Cardiac fibroblast (primary cell): ENCODE data around the gene FAM81A.

Experiments
- DNase-seq, 2 donors: peaks; one replicate each; pipeline versions ENCODE4 v3.0.0 to v3.0.0-alpha.2; 2010; ENCODE audit warnings: low read depth in 2 of 2
- H3K4me3 ChIP-seq, 2 donors: replicated peaks in 1 of 2; 1 replicate in 1 of 2; 2 replicates in 1 of 2; pipeline ENCODE4 v1.5.1; 2011; ENCODE audit warnings: low read depth in 2 of 2, low read length in 2 of 2, mild to moderate bottlenecking in 2 of 2, moderate library complexity in 1 of 2
- TF ChIP-seq, protein P1 (sequence below): IDR thresholded peaks from one replicate; pipeline ENCODE4 v1.5.1; 2011; ENCODE audit warnings: low read depth, mild to moderate bottlenecking, low read length, inconsistent platforms

The FAM81A gene

DNA sequence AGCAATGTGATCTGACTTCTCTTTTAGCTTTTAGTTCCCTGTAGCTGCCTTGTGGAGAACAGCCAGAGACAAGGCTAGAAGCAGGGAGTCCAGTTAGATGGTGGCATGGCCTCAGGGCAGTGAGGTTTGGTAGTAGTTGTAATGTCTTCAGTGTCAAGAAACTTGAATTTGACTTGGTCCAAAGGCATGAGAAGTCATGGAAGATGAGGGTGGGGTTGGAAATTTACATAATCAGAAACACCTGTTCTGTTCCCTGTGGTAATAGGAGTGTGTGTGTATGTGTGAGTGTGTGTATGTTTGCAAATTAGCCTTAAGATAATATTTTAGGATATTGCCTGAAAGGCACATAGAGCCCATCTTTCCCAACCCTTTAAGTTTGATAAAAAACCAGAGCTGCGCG is 118.4 kb downstream of the FAM81A start:
- no peak overlapping the region for H3K4me3 ChIP-seq

DNA sequence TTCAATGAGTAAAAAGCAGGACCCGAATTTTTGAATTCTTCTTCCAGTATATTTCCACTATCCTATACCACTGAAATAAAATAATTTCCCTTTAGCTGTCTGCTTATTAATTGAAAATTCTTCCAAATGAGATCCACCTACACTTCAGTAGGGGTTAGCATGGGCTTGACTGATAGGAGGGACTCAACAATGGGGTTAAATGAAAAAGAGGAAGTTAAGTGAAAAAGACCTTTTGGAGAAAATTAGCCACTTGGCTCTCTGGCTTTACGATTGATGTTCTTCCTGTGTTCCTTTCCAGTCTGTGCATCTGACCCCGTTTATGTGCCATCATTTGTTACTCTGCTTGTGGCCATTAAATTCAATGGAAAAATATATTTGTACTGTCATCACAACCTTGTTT is 119.6 kb downstream of the FAM81A start:
- TF ChIP-seq, protein P1, sequence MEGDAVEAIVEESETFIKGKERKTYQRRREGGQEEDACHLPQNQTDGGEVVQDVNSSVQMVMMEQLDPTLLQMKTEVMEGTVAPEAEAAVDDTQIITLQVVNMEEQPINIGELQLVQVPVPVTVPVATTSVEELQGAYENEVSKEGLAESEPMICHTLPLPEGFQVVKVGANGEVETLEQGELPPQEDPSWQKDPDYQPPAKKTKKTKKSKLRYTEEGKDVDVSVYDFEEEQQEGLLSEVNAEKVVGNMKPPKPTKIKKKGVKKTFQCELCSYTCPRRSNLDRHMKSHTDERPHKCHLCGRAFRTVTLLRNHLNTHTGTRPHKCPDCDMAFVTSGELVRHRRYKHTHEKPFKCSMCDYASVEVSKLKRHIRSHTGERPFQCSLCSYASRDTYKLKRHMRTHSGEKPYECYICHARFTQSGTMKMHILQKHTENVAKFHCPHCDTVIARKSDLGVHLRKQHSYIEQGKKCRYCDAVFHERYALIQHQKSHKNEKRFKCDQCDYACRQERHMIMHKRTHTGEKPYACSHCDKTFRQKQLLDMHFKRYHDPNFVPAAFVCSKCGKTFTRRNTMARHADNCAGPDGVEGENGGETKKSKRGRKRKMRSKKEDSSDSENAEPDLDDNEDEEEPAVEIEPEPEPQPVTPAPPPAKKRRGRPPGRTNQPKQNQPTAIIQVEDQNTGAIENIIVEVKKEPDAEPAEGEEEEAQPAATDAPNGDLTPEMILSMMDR: no peak
- no peak for DNase-seq
- H3K4me3 ChIP-seq: no peak overlapping the region

More for the DNA sequence above, 118.4 kb downstream of the FAM81A start:
- TF ChIP-seq, protein P1: no peak
- no peak for DNase-seq

DNA sequence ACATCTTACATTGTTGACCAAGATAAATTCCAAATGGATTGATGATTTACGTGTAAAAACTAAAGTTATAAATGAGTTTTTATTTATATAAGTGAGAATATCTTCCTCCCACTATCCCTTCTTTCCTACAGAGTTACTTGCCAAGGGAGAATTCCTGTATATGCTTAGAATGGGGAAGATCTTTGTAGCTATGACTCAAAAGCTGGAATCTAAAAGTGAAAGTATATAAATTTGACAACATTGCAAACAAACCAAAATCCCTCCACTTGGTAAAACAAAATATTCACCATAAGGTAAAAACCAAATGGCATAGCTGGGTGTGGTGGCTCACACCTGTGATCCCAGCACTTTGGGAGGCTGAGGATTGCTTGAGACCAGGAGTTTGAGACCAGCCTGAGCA is 120.9 kb downstream of the FAM81A start:
- H3K4me3 ChIP-seq: no peak overlapping the region
- DNase-seq: peak in 1 of 2 donors; percentile 16
- TF ChIP-seq, protein P1: no peak

DNA sequence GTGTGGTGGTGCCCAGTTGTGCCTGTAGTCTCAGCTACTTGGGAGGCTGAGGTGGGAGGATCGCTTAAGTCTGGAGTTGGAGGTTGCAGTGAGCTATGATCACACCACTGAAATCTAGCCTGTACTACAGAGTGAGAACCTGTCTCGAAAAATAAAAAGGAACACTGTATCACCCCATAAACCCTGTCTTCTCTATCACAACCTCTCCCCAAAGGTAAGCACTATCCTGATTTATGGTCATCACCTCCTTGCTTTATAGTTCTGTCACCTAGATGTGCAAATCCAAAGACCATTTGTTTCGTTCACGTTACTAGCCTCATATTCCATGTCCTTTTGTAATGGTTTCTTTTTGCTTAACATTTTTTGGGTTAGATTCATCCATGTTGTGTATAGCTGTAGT is 123.6 kb downstream of the FAM81A start:
- no peak for DNase-seq
- H3K4me3 ChIP-seq: no peak overlapping the region
- TF ChIP-seq, protein P1: no peak

DNA sequence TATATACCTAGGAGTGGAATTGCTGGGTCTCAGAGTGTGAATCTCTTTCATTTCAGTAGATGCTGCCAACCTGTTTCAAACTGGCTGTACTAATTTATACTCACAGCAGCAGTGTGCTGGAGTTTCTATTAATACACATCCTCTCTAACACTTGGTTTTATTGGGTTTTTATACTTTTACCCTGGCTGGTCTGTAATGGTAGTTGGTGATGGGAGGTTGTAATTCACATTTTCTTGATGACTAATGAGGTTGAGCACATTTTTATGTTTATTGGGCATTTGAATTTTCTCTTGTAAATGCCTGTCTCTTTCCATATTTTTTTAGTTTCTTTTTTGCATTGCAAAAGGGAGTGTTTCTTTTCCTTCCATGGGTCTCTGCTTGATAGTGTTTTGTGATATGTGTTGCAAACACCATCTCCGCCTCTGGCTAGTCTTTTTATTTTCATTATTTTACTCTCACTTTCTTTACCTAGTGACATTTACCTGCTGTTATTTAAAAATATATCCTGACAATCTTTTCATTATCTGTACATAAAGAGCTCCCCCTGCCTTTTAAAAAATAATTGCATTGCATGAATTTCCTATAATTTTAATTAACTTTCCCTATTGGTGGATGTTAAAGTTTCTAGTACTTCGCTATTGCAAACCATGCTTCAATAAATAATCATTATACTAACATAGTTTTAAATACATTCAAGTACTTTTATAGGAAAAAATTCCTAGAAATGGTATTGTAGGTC is 124.6 kb downstream of the FAM81A start:
- no peak for DNase-seq
- H3K4me3 ChIP-seq: no peak overlapping the region
- TF ChIP-seq, protein P1: peak; percentile 18

DNA sequence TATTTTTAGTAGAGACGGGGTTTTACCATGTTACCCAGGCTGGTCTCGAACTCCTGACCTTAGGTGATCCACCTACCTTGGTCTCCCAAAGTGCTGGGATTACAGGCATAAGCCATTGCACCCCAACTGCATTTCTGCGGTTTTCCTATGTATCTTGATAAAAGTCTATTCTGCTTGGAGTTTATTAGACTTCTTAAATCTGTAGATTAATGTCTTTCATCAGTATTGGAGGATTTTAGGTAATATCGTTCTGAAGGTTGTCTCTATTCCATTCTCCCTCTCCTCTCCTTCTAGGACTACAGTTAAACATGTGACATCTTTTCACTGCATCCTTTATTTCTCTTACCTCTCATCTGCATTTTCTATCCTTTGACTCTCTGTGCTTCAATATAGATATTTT is 127.3 kb downstream of the FAM81A start:
- no peak for DNase-seq
- TF ChIP-seq, protein P1: no peak

DNA sequence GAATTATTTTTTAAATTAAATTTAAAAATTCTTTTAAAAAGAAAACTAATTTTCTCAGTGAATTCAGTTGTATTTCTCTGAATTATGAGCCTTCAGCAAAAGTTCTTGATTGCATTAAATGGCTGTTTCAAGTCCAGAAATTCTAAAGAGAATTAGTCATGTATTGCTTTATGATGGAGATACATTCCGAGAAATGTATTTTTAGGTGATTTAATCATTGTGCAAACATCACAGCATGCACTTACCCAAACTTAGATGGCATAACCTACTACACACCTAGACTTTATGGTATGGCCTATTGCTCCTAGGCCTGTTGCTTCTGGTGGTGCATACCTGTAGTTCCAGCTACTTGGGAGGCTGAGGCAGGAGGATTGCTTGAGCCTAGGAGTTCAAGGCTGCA is 129.3 kb downstream of the FAM81A start:
- TF ChIP-seq, protein P1: no peak
- DNase-seq: peak in 1 of 2 donors; percentile 52

More for the DNA sequence above, 127.3 kb downstream of the FAM81A start:
- no peak overlapping the region for H3K4me3 ChIP-seq

More for the DNA sequence above, 129.3 kb downstream of the FAM81A start:
- no peak overlapping the region for H3K4me3 ChIP-seq
